ENCODE data around the gene MNAT1.

- TF ChIP-seq CTCF (conservative IDR thresholded peaks at IDR 0.05), result no peak
- TF ChIP-seq EZH2 (IDR thresholded peaks at IDR 0.05; ENCODE audit: low read depth), result no peak
Observed at GRCh38 chr14:60720962-60721325, 13.6 kb upstream of the MNAT1 start.

Measured in PC-9 (cell line).